DMS79 treated with DMSO at 0.1 percent for 48 hours (cell line): Measurements from ENCODE around the gene EPB41L4A.

Experiments
- DNase-seq: peaks from one replicate; lab custom pipeline; 2025; lab: John Stamatoyannopoulos, UW

EPB41L4A gene

DNA sequence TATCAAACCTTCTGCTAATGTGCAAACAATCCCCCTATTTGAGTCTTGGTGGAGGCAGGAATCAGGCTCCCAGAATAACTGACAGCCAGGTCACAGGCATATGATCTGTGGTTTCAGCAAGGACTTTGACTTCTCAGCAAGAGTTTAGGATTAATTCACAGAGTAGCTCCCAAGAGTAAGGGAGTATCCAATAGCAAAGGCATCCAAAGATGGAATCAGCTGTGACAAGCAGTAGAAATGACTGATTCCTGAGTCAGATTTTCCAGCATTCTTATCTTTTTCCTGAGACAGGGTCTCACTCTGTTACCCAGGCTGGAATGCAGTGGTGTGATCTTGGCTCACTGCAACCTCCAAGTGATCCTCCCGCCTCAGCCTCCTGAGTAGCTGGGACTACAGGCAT, 108.3 kb downstream of the EPB41L4A start:
- DNase-seq = no peak

DNA sequence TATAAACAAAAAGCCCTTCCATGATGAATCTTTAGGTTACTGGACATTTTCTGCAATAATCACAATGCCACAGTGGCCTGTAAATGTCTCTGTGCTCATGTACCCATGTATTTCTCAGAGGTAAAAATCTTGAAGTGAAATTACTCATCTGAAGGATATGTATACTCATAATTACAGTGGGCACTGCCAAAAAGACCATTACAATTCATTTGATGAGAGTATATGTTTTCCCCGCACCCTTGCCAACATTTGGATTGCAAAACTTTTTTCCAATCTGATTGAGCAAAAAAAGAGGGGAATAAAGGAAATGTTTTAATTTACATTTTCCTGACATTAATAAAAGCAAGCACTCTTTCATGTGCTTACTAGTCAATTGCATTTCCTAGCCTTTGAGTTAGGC, 110.5 kb downstream of the EPB41L4A start:
- no peak for DNase-seq

DNA sequence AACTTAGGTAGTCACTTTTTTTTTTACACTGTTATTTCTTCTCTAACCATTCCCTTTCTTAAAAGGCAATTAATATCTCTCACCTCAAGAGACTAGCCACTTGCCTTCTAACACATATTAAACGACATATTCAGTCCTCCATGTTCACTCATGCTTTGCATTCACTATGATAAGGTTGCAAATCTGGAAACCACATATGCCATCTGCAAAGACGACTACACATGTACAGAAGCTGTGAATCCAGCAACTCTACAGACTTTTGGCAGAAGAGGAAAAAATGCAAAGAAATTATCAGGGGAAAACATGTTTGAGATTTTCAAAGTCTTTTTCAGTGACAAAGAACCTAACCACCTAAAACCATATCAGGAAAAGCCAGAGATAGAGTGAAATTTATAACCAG, 112.1 kb downstream of the EPB41L4A start:
- DNase-seq = peak; percentile 3

DNA sequence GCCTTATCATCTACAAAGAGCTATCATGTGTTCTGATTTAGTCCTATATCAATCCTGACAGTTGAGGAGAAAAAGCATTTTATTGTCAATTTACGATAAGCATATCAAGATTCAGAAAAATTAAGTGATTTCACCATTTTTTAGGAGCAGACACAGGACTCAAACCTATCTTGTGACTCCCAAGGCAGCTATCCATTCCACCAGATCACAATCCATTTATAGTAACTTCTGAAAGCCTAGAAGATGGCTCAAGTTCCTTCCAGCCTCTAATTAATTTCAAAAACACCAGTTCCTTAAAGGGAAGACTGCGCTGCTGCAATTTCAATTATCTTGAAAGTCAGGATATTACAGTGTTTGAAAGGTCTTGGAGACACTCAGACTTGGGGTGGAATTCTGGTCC, 114.3 kb downstream of the EPB41L4A start:
- DNase-seq = no peak

DNA sequence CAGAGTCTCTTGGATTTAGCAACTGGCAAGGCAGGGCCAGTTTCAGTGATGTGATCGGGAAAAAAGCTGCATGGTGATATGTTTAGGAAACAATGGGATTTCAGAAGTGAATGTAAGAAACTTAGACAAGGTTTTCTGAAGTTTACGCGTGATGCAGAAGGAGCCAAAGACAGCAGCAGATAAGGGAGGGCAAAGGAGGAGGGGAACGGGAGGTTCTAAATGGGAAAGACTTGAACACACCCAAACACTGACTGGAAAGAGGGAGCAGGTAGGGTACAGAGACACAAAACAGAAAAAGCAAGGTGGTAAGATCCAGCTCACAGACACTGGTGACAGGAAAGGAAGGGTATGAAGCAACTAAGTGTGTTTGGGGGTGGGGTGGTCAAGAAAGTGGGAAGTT, 115.4 kb downstream of the EPB41L4A start:
- DNase-seq = no peak

DNA sequence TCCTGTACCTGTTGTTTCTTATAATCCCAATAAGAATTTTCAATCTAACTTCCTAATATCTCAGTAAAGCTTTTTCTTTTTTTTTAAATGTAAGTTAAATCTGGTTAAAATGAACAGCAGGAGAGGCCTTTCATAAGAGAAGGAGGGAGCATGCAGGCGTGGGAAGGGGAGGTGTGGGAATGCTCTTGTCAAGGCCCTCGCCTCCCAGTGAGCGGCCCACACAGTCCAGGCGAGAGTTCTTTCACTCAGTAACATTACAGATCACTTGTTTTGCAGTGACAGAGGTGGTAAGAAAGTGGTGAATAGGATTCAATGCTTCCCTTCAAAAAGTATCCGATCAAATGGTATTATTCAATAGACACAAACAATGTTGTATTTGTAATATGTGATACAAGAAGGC, 125.0 kb downstream of the EPB41L4A start:
- no peak for DNase-seq

DNA sequence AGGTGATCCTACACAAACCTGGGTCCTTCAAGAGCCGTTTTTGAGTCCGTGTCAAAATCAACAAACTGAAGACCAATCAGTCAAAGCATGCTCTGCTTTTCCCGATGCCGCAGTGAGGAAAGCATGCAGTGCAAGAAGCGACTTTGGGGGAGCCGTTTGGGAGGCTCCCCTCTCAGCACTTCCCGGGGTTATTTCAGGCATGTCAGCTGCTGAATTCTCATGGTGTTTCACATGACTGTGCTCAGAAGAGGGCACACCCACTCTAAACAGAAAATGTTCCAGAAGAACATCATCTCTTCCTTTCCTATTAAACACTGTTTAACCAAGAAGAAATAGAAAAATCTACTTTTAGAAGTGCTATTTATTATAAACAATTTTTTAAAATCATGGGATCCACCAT, 125.5 kb downstream of the EPB41L4A start:
- no peak for DNase-seq

DNA sequence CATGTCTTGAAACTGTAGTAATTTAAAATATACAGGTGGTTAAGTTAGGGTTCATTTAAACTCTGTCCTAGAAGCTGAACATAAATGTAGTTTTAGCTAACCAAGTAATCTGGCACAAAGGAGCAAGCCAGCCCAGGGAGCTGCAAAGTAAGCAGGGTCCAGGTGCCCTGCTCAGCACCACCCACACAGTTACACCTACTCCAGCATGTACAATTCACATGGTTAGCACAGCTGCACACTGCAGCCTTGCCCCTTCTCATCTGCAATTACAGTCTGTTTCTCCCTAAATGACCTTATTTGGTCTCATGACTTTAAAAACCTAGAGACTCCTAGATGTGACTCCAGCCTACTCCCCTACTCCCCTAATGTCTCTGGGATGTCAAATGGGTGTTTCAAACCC, 128.4 kb downstream of the EPB41L4A start:
- no peak for DNase-seq

DNA sequence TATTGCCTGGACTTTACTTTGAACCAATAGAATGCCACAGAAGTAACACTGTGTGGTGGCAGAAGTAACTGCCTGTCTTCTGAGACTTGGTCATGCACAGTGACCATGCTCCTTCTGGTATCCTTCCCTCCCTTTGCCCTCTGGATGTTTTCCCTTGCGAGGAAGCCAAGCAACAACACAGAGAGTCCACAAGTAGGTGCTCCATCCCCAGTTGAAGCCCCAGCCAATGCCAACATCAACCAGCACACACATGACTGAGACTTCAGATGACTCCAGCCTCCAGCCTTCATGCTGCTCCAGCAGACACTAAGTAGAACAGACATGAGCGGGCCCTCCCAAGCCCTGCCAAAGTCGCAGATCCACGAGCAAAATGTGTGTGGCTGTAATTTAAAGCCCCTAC, 129.6 kb downstream of the EPB41L4A start:
- no peak for DNase-seq

DNA sequence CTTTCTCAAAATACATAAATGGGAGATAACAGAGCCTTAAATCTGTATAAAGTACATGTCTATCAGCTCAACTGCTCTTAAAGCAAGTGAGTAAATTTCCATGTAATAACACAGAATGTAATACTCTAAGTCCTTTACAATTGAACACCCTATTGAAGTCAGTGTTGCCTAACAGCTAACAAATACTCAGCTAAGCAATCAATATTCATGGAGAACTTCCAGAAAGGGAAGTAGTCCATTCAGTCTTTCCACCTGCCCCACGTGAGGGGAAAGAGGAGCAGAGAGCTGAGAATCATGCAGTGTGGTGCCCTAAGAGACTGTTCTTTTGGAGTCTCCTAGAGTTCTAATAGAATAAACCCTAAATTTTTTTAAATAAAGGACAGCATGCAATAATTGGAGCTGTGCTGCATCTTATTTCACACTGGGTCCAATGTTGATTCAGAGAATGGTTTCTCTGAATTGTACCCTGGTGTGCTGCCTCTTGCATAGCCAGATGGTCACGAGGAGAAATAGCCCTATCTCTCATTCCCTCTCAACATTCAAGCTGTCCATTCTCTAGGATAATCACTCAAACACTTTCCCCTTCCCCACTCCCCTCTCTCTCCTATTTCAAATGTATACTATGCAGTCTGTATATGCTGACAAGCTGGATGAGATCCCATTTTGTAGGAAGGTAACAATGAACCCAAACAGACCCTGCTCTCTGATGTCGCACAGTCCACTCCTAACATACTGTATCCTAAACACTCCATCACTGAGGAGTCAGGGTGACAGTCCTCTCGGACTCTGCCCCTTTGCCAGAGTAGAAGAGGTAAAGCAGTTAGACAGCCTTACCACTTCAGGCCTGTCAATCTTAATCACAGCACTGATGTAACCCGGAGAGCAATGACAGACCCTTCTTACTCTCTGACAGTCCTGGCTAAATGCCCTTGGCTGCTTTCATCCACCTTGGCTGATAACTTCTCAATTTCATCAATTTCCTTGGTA, 134.8 kb downstream of the EPB41L4A start:
- no peak for DNase-seq

DNA sequence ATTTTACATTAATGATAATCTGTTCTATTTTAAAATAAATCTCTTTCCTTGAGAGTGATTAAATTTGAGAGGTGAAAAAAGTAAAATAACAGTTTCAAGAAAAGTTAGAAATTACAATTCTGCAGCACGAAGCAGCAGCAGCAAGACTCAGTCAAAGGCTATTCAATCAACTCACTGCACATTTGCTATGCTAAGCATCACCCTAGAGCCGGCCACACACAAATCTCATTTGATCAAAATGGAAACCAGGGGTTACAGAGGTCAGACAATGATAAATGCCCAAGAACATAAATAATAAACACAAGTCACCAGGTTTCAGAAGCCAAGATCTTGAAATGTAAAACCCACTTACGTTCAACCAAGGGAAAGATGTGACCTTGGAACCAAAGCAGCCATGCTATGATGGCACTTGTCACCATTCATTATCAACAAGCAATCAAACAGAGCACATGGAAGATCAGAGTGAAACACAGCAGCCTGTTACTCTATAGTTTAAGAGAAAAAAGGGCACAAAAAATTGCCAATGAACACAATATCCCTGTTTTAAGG, 136.0 kb downstream of the EPB41L4A start:
- DNase-seq = no peak

DNA sequence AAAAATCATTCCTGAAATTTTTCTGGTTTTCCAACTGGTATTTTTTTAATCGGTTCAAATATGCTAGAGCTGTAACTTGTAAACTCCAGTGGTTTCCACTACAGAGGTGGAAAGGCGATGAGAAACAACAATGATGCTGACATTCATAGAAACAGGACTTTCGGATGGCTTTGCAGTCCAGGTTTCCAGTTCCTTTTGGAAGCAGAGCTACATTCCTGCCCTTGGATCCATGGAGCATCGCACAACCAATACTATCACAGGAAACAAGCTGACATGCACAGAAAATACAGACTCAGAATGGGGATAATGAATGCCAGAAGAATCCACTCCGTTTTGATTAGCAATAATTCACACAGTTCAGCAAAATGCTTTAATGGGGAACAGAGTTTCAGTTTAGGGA, 140.0 kb downstream of the EPB41L4A start:
- no peak for DNase-seq

DNA sequence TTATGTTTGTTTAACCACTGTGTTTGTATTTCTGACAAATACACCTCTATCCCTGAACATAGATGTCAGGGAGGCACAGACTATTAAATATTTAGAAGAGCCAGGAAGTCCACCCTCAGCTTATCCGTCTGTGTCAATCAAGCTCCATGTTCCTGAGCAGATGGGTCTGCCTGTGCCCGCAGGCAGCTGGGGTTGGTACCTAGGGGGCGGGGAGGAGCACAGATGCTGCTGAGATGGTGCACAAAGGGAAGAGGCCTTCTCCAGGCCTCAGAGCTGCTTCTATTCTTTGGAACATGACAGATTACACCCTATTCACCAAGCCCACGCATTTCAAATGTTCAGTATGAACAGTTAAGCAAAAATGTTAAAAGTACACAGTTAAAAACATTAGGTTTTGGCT, 142.1 kb downstream of the EPB41L4A start:
- no peak for DNase-seq

DNA sequence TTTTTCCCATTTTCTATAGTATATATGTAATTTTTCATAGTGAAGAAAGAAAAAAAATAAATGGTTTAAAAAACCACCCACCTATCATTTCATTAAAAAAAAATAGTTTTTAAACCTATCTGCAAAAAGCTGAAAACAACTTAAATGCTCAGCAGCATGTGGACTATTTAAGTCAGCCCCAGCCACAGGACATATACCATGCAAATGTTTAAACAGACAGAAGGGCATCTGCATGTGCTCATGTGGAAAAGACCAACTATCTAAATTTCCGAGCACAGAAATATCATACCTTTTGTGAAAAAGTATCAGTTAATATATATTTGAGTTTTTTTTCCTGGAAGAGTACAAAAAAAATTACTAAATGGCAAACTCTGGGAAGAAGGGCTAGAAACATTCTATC, 143.4 kb downstream of the EPB41L4A start:
- DNase-seq = no peak

DNA sequence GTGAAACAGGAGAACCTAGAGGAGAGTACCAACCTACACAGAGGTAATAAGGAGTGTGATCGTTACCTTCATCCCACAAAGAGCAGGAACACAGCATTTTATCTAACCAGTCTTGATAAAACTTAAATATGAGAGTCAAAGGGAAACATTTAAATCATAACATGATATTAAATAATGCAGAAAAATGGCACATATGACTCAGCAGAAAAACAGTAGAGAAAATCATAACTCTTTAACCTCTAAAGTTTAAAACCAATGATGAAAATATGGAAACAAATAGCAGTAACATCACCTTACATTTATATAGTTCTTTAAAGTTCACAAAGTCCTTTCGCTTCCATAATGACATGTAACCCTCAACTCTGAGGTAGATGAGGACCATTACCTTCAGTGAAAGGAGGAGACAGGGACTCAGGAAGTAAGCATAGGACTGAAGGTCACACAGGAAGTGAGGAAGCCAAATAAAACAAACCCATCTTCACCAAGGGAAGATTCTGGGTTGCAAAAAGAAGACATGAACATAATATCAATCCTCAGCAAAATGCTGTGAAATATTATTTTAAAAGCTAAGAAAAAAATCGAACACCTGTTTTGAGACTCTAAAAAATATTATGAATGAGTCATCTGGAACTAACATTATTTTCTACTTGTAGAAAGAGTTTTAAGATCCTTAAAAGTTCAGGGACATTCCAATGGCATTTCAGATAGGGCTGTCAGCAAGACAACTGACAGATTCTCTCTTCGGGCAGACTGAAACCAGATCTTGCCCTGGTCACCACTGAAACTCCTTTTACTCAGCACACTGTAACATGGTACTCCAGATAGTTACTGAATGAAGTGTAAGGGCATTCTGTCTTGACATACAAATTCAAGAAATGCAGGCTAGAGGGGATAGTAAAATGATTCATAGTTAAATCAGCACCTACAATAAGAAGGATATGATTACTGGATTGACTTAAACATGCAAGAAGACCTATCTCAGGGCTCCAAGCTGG, 148.5 kb downstream of the EPB41L4A start:
- no peak for DNase-seq

DNA sequence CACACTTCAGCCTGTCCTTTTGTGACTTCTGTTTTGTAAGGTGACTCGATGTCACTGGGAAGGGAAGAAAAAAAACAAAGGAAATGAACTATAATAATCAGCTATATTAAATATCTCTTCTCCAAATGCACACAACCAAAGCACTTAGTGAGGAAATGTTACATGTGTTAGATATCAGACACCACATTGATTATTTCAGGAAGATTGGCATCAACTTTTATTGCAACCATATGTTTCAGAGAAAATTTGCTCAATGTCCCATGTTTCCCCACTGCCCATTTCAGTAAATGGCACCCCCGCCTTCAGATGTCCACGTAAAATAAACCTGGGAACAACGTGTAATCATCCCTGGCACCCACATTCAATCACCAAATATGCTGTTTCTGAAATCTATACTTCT, 151.8 kb downstream of the EPB41L4A start:
- DNase-seq = no peak

DNA sequence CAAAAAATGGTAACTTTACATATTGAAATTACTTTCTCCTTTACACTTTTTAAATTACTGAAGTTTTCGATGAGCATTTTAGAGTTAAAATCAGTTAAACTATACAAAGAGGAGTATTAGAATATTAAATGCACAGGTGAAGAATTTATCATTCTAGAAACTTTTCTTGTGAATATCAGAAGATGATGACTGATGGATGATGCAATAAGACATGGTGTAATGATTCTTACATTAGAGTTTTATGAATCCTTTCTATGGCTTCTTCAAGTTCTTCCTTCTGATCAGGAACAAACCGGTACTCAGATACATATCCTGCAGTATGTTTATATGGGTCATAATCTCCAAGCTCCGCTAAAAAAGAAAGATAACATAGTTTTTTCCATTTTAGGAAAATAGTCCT, 154.4 kb downstream of the EPB41L4A start:
- DNase-seq = no peak

DNA sequence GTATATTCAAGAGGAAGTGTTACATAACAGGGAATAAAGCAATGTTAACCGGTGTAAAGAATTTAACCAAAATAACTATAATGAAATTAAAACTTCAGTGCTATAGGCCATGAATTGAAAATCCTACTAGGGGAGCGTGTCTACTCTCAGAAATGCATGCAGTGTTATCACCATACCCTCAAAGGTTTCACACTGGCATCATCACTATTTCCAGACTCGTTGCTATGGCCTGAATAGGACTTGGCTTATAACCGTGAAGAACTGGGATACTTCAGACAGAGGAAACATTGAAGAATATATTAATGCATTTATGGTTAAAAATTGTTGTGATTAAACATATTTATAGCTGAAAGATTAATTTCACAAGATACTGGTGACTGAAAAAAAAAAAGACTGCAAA, 154.9 kb downstream of the EPB41L4A start:
- DNase-seq = no peak

DNA sequence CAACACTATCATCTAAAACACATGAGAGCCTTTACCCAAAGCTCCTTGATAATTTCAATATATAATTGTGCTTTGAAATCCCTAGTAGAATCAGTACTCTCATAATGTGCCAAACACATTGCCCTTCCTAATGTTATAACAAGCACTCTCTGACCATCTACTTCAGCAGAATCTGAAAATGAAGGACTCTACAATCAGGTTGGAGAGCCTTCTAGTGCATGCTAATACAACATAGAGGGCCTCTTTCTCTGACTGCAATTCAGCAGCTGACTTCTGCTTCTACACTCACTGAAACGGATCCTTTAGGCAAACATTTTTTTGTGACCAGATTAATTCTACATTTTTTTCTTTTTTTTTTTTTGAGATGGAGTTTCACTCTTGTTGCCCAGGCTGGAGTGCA, 155.6 kb downstream of the EPB41L4A start:
- peak; percentile 95 for DNase-seq

DNA sequence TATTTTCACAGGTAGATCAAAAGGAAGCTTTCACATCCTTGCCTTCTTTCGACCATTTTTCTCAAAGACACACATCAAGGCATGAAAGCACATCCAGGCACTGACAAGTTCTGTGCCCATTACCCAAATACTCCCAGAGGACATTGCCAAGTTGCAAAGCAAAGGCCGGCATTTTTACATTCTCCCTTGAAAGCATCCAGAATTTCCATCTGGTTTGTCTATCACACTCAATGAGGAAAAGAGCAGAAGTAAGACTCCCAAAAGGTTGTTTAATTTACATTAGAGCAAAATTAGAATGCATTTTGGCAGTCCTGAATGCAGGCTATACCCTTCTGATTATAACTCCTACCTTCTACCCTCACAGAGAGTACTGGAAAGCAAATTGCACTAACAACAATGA, 160.5 kb downstream of the EPB41L4A start:
- no peak for DNase-seq

DNA sequence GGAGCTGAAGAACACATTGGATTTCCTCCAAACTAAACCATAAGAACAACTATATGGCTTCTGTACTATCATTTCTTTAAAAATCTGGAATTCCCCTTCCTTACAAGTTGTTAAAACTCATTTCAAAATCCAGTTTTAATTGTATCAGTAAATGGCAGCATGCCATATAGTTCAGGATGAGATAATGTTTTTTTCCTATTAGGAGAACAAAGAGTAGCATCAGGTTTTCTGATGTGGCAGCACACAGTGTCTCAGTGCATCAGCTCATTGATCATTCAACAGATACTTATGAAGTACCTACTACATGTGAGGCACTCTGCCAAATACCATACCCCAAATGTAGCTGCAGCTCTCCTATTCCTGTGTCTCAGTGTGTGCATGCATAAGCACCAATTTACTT, 161.1 kb downstream of the EPB41L4A start:
- peak; percentile 54 for DNase-seq

DNA sequence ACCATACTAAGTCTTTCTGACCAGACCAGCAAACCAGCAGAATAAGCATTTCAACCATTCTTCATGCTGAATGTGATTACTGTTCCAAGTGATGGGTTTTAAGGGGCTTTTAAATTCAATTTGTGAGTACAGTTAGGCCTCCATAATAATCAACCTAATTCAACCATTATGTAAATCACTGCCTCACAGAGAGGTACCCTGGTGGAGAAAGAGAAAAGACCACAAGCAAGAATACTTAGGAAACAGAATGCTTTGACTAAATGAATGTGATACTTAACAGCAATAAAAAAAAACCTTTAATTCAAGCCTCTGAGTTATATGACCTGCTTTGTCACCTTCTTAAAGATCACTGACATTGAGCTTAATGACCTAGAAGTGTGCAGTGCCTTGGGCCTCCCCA, 162.1 kb downstream of the EPB41L4A start:
- no peak for DNase-seq
